ENCODE results near the gene LCE1F.

Gene LCE1F

GRCh38 chr1:152752225-152752624 lies 22.7 kb upstream of the LCE1F start:
- H3K27me3 Mint-ChIP-seq (ENCODE audit: low read depth, poor library complexity) = peaks cover 7% of the 10 kb centered on the region
- peaks cover 83% of the 10 kb centered on the region for H3K9me3 Mint-ChIP-seq
- H3K36me3 Mint-ChIP-seq (ENCODE audit: low read depth) = no peaks in the 10 kb centered on the region
- no peak overlapping the region for H3K27ac Mint-ChIP-seq
- no peaks in the 10 kb centered on the region for H3K4me1 Mint-ChIP-seq
- no peak overlapping the region for H3K4me3 Mint-ChIP-seq
- no peak for DNase-seq
- TF ChIP-seq CTCF (IDR thresholded peaks at IDR 0.05) = no peak

GRCh38 chr1:152753586-152753985 lies 21.4 kb upstream of the LCE1F start:
- Mint-ChIP-seq H3K27ac (no peak overlapping the region), H3K4me3 (no peak overlapping the region), H3K9me3 (peaks cover 86% of the 10 kb centered on the region), H3K27me3 (ENCODE audit: low read depth, poor library complexity) (peaks cover 7% of the 10 kb centered on the region), H3K36me3 (ENCODE audit: low read depth) (no peaks in the 10 kb centered on the region), H3K4me1 (no peaks in the 10 kb centered on the region)
- DNase-seq = no peak
- TF ChIP-seq CTCF (IDR thresholded peaks at IDR 0.05) = no peak

GRCh38 chr1:152756872-152757271 lies 18.1 kb upstream of the LCE1F start:
- no peak overlapping the region for H3K27ac Mint-ChIP-seq
- no peak overlapping the region for H3K4me3 Mint-ChIP-seq
- peaks cover 6% of the 10 kb centered on the region for H3K36me3 Mint-ChIP-seq (ENCODE audit: low read depth)
- H3K9me3 Mint-ChIP-seq = peaks cover 94% of the 10 kb centered on the region
- TF ChIP-seq CTCF (IDR thresholded peaks at IDR 0.05) = no peak
- H3K4me1 Mint-ChIP-seq = no peaks in the 10 kb centered on the region
- DNase-seq = no peak
- peaks cover 7% of the 10 kb centered on the region for H3K27me3 Mint-ChIP-seq (ENCODE audit: low read depth, poor library complexity)

DNA sequence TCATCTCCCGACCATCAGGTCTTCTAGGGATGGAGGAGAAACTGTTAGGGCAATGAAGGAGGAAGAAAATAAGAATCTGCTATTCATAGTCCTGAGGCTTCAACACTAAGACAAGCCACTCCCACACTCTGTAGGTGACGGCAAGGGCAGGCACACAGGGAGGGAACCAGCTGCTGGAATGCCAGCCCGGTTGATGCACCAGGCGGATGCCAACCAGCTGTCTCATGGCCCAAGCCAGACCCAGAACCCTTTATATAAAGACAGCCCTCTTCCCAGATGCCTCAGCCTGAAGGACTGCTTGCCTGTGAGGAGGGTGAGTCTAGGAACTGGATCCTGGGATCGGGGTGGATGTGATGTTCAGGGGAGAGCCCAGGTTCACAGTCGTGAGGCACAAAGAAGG lies 17.2 kb upstream of the LCE1F start, which contains the start of gene KPRP:
Gene KPRP (plus strand): TSS at position 279 of the 400 bp plus-strand sequence. CDS start 1,564 bp downstream, outside the sequence.
- H3K4me3 Mint-ChIP-seq = no peak within 1 kb of the TSS
- H3K36me3 Mint-ChIP-seq (ENCODE audit: low read depth) = peaks cover 6% of the 10 kb centered on the region
- no peak within 1 kb of the TSS for H3K27ac Mint-ChIP-seq
- DNase-seq = no peak
- peaks cover 96% of the 10 kb centered on the region for H3K9me3 Mint-ChIP-seq
- TF ChIP-seq CTCF (IDR thresholded peaks at IDR 0.05) = no peak
- no peaks in the 10 kb centered on the region for H3K4me1 Mint-ChIP-seq
- peaks cover 7% of the 10 kb centered on the region for H3K27me3 Mint-ChIP-seq (ENCODE audit: low read depth, poor library complexity)

GRCh38 chr1:152758636-152759035 lies 16.3 kb upstream of the LCE1F start:
- Mint-ChIP-seq H3K9me3 (peaks cover 96% of the 10 kb centered on the region), H3K36me3 (ENCODE audit: low read depth) (peaks cover 6% of the 10 kb centered on the region), H3K4me1 (no peaks in the 10 kb centered on the region), H3K27ac (no peak overlapping the region), H3K4me3 (no peak overlapping the region), H3K27me3 (ENCODE audit: low read depth, poor library complexity) (peaks cover 4% of the 10 kb centered on the region)
- no peak for DNase-seq
- no peak for TF ChIP-seq CTCF (IDR thresholded peaks at IDR 0.05)

DNA sequence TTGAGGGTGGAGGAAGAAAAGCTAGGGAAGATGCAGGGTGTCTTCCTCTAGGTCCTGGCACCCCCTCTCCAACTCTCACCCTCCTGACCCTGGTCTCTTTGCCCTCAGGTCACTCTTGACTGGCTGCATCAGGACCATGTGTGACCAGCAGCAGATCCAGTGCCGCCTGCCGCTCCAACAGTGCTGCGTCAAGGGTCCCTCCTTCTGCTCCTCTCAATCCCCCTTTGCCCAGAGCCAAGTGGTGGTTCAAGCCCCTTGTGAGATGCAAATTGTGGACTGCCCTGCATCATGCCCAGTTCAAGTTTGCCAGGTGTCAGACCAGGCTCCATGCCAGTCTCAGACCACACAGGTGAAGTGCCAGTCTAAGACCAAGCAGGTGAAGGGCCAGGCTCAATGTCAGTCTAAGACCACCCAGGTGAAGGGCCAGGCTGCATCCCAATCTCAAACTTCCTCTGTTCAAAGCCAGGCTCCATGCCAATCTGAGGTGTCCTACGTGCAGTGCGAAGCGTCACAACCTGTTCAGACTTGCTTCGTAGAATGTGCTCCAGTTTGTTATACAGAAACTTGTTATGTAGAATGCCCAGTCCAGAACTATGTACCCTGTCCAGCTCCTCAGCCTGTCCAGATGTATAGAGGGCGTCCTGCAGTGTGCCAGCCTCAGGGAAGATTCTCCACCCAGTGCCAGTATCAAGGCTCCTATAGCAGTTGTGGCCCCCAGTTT lies 15.3 kb upstream of the LCE1F start:
- H3K36me3 Mint-ChIP-seq (ENCODE audit: low read depth) = peaks cover 6% of the 10 kb centered on the region
- H3K4me3 Mint-ChIP-seq = no peak overlapping the region
- peaks cover 95% of the 10 kb centered on the region for H3K9me3 Mint-ChIP-seq
- no peak for DNase-seq
- no peaks in the 10 kb centered on the region for H3K4me1 Mint-ChIP-seq
- TF ChIP-seq CTCF (IDR thresholded peaks at IDR 0.05) = no peak
- H3K27me3 Mint-ChIP-seq (ENCODE audit: low read depth, poor library complexity) = peaks cover 4% of the 10 kb centered on the region
- no peak overlapping the region for H3K27ac Mint-ChIP-seq

Data from nephron progenitor cell (in vitro differentiated cells).